Mammary epithelial cell (primary cell): ENCODE measurements around the gene TAF4.

Source experiments
- EZH2 ChIP-seq: IDR thresholded peaks from 2 replicates; pipeline ENCODE4 v1.6.1; 2012; ENCODE audit warnings: low read length, inconsistent platforms, borderline replicate concordance
- TF ChIP-seq, protein P1 (sequence below), 2 donors: IDR thresholded peaks in 1 of 2; conservative IDR thresholded peaks in 1 of 2; 2 replicates each; pipeline ENCODE4 v1.5.1; 2011 to 2012; ENCODE audit warnings: inconsistent platforms in 2 of 2, low read length in 2 of 2, mild to moderate bottlenecking in 2 of 2, control low read depth in 1 of 2, low read depth in 1 of 2; ENCODE audit not compliant: insufficient read depth in 1 of 2; ENCODE audit errors: extremely low read depth in 1 of 2

DNA sequence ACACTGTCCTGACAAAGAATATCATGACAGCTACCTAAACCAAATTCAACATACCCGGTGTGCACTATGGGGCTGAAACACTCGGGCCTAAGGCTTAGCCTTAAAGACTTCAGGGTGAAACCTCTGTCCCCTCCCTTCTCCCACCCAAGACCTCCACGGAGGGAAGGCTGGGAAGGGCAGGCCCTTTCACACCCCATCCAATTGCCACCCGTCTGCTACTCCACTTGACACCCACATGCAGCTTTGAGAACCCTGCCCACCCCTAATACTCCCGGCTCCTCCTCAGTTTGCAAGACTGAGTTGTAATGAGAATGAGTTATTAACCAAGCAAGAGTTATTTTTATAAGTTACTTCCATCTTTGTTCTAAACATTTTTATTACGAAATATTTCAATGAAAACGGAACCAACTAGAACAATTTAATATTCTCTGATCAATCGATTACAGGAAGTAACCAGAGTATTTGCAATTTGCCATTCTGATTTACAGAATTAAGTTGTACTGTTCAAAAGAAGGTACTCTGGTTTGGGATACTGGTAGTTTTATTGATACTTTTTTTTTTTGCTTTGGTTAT lies 3.7 kb downstream of the TAF4 start:
- TF ChIP-seq, protein P1, sequence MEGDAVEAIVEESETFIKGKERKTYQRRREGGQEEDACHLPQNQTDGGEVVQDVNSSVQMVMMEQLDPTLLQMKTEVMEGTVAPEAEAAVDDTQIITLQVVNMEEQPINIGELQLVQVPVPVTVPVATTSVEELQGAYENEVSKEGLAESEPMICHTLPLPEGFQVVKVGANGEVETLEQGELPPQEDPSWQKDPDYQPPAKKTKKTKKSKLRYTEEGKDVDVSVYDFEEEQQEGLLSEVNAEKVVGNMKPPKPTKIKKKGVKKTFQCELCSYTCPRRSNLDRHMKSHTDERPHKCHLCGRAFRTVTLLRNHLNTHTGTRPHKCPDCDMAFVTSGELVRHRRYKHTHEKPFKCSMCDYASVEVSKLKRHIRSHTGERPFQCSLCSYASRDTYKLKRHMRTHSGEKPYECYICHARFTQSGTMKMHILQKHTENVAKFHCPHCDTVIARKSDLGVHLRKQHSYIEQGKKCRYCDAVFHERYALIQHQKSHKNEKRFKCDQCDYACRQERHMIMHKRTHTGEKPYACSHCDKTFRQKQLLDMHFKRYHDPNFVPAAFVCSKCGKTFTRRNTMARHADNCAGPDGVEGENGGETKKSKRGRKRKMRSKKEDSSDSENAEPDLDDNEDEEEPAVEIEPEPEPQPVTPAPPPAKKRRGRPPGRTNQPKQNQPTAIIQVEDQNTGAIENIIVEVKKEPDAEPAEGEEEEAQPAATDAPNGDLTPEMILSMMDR (conservative IDR thresholded peaks at IDR 0.05 in 1 of 2, IDR thresholded peaks at IDR 0.05 in 1 of 2; ENCODE audit: extremely low read depth in 1 of 2, insufficient read depth in 1 of 2, low read depth in 1 of 2, low read length in 2 of 2) = no peak
- TF ChIP-seq EZH2 = no peak
